H9 (cell line): ENCODE measurements around the gene ESRP2. TPM values are rescaled to one million over a fixed set of nuclear protein-coding genes. Genes with fewer than 3 reads are reported as not detected.
A peak's percentile ranks its signal among the peaks of the same experiment; 100 is the strongest.

Experiments
- DNase-seq: peaks from one replicate; pipeline ENCODE4 v3.0.0-alpha.2; 2017
- H2AFZ ChIP-seq: one replicate; pipeline ENCODE4 v1.6.1; 2013; ENCODE audit warnings: mild to moderate bottlenecking, low read length, control low read depth, moderate library complexity
- H2AK5ac ChIP-seq: 2 replicates; pipeline ENCODE4 v1.6.1; 2013; ENCODE audit warnings: low read length, control low read depth, mixed read lengths; ENCODE audit not compliant: insufficient read length
- H2BK120ac ChIP-seq: one replicate; pipeline ENCODE4 v1.6.1; 2013; ENCODE audit warnings: low read depth, mild to moderate bottlenecking, low read length, control low read depth, inconsistent platforms; ENCODE audit not compliant: poor library complexity, severe bottlenecking
- H2BK12ac ChIP-seq: 2 replicates; pipeline ENCODE4 v1.6.1; 2013; ENCODE audit warnings: low read length, control low read depth, mixed read lengths, low read depth; ENCODE audit not compliant: insufficient read length
- H2BK15ac ChIP-seq: 2 replicates; pipeline ENCODE4 v1.6.1; 2013; ENCODE audit warnings: low read depth, low read length, control low read depth
- H2BK20ac ChIP-seq: one replicate; pipeline ENCODE4 v1.6.1; 2013; ENCODE audit warnings: low read depth, mild to moderate bottlenecking, low read length, control low read depth, inconsistent platforms; ENCODE audit not compliant: poor library complexity, severe bottlenecking
- H2BK5ac ChIP-seq: 2 replicates; pipeline ENCODE4 v1.6.1; 2013; ENCODE audit warnings: low read length, control low read depth, mixed read lengths; ENCODE audit not compliant: insufficient read length
- H3K14ac ChIP-seq: 2 replicates; pipeline ENCODE4 v1.6.1; 2013; ENCODE audit warnings: low read length, control low read depth; ENCODE audit not compliant: insufficient read depth
- H3K18ac ChIP-seq: 2 replicates; pipeline ENCODE4 v1.6.1; 2013; ENCODE audit warnings: low read depth, mild to moderate bottlenecking, mixed read lengths, low read length, control low read depth; ENCODE audit not compliant: insufficient read length
- H3K23ac ChIP-seq: 2 replicates; pipeline ENCODE4 v1.6.1; 2013; ENCODE audit warnings: low read length, control low read depth, mixed read lengths, low read depth; ENCODE audit not compliant: insufficient read length
- H3K23me2 ChIP-seq: 2 replicates; pipeline ENCODE4 v1.6.1; 2013; ENCODE audit warnings: low read depth, mild to moderate bottlenecking, mixed read lengths, low read length, control low read depth; ENCODE audit not compliant: insufficient read length, poor library complexity, severe bottlenecking
- H3K27ac ChIP-seq: 2 replicates; pipeline ENCODE4 v1.5.1; 2013; ENCODE audit warnings: low read length, control low read depth, mixed read lengths, low read depth; ENCODE audit not compliant: insufficient read length
- H3K27me3 ChIP-seq: 2 replicates; pipeline ENCODE4 v1.6.1; 2013; ENCODE audit warnings: low read length, control low read depth, inconsistent platforms; ENCODE audit not compliant: insufficient read depth
- H3K4ac ChIP-seq: 2 replicates; pipeline ENCODE4 v1.6.1; 2013; ENCODE audit warnings: low read depth, mild to moderate bottlenecking, control low read depth, inconsistent platforms, low read length, moderate library complexity
- H3K4me1 ChIP-seq: 2 replicates; pipeline ENCODE4 v1.6.1; 2013; ENCODE audit warnings: low read length, control low read depth, inconsistent platforms; ENCODE audit not compliant: insufficient read depth
- H3K4me2 ChIP-seq: 2 replicates; pipeline ENCODE4 v1.6.1; 2013; ENCODE audit warnings: low read length, control low read depth, mixed read lengths; ENCODE audit not compliant: insufficient read length, insufficient read depth
- H3K56ac ChIP-seq: 2 replicates; pipeline ENCODE4 v1.6.1; 2013; ENCODE audit warnings: low read depth, mild to moderate bottlenecking, mixed read lengths, low read length, control low read depth; ENCODE audit not compliant: insufficient read length
- H3K79me1 ChIP-seq: 2 replicates; pipeline ENCODE4 v1.6.1; 2013; ENCODE audit warnings: low read depth, mild to moderate bottlenecking, moderate library complexity, low read length, control low read depth, inconsistent platforms; ENCODE audit not compliant: insufficient read depth, poor library complexity, severe bottlenecking
- H3K79me2 ChIP-seq: 2 replicates; pipeline ENCODE4 v1.6.1; 2013; ENCODE audit warnings: low read length, control low read depth, inconsistent platforms; ENCODE audit not compliant: insufficient read depth
- H3K9ac ChIP-seq: 2 replicates; pipeline ENCODE4 v1.6.1; 2013; ENCODE audit warnings: low read length, control low read depth, mixed read lengths; ENCODE audit not compliant: insufficient read length; ENCODE audit errors: extremely low read depth
- H3K9me3 ChIP-seq: one replicate; pipeline ENCODE4 v1.6.1; 2013; ENCODE audit warnings: low read depth, low read length, inconsistent platforms; ENCODE audit not compliant: control insufficient read depth
- H3T11ph ChIP-seq: one replicate; pipeline ENCODE4 v1.6.1; 2013; ENCODE audit warnings: mild to moderate bottlenecking, low read length, control low read depth, inconsistent platforms
- H4K20me1 ChIP-seq: one replicate; pipeline ENCODE4 v1.6.1; 2013; ENCODE audit not compliant: control insufficient read depth, insufficient read length, insufficient read depth
- H4K5ac ChIP-seq: 2 replicates; pipeline ENCODE4 v1.6.1; 2013; ENCODE audit warnings: low read depth, mild to moderate bottlenecking, mixed read lengths, low read length, control low read depth; ENCODE audit not compliant: insufficient read length
- H4K8ac ChIP-seq: replicated peaks from 2 replicates; pipeline ENCODE4 v1.6.1; 2013; ENCODE audit warnings: low read length, control low read depth, mixed read lengths, low read depth; ENCODE audit not compliant: insufficient read length
- H4K91ac ChIP-seq: 2 replicates; pipeline ENCODE4 v1.6.1; 2013; ENCODE audit warnings: low read depth, mild to moderate bottlenecking, moderate library complexity, mixed read lengths, low read length, control low read depth; ENCODE audit not compliant: insufficient read length
- H3K27ac Mint-ChIP-seq, 3 experiments: 2 replicates in 2 of 3; 3 replicates in 1 of 3; pipeline ENCODE4 v1.8.0; 2020 to 2021; ENCODE audit warnings: mixed read lengths in 3 of 3, mild to moderate bottlenecking in 1 of 3, moderate library complexity in 1 of 3
- H3K27me3 Mint-ChIP-seq: 2 replicates; pipeline ENCODE4 v1.8.0; 2021; ENCODE audit warnings: low read depth, mild to moderate bottlenecking, moderate library complexity, mixed read lengths
- H3K36me3 Mint-ChIP-seq, 3 experiments: 2 replicates in 2 of 3; 3 replicates in 1 of 3; pipeline ENCODE4 v1.8.0; 2020 to 2021; ENCODE audit warnings: low read depth in 3 of 3, mixed read lengths in 3 of 3; ENCODE audit not compliant: insufficient read depth in 1 of 3
- H3K4me1 Mint-ChIP-seq, 2 experiments: 2 replicates each; pipeline ENCODE4 v1.8.0; 2020; ENCODE audit warnings: mixed read lengths in 2 of 2
- H3K4me3 Mint-ChIP-seq, 2 experiments: 2 replicates in 1 of 2; 3 replicates in 1 of 2; pipeline ENCODE4 v1.8.0; 2020 to 2021; ENCODE audit warnings: mild to moderate bottlenecking in 2 of 2, mixed read lengths in 2 of 2, moderate library complexity in 1 of 2
- H3K9me3 Mint-ChIP-seq, 2 experiments: 2 replicates in 1 of 2; 3 replicates in 1 of 2; pipeline ENCODE4 v1.8.0; 2020; ENCODE audit warnings: mild to moderate bottlenecking in 2 of 2, mixed read lengths in 2 of 2, moderate library complexity in 1 of 2
- CTCF ChIP-seq: fragments of 200-600 bp; sonication (generic); conservative IDR thresholded peaks from 3 replicates; pipeline ENCODE4 v1.8.0; 2021; ENCODE audit warnings: antibody characterized with exemption, mild to moderate bottlenecking
- whole genome bisulfite sequencing: extraction: QIAGEN DNeasy Blood & Tissue Kit; methylation state at CpG from one replicate; pipeline ENCODE4 v1.1.7; 2013; ENCODE audit warnings: missing lambda C conversion rate, low lambda C conversion rate, mixed read lengths; ENCODE audit not compliant: insufficient read length; ENCODE audit errors: extremely low coverage; 5-methylcytosine and 5-hydroxymethylcytosine counted together
- total RNA-seq: library from RNA; stranded (reverse); gene quantifications from 2 replicates; pipeline ENCODE4 v1.2.1, GENCODE V29; 2021

Gene ESRP2
- total RNA-seq, 1 experiment from 2014 or later, result 59.5 TPM

DNA sequence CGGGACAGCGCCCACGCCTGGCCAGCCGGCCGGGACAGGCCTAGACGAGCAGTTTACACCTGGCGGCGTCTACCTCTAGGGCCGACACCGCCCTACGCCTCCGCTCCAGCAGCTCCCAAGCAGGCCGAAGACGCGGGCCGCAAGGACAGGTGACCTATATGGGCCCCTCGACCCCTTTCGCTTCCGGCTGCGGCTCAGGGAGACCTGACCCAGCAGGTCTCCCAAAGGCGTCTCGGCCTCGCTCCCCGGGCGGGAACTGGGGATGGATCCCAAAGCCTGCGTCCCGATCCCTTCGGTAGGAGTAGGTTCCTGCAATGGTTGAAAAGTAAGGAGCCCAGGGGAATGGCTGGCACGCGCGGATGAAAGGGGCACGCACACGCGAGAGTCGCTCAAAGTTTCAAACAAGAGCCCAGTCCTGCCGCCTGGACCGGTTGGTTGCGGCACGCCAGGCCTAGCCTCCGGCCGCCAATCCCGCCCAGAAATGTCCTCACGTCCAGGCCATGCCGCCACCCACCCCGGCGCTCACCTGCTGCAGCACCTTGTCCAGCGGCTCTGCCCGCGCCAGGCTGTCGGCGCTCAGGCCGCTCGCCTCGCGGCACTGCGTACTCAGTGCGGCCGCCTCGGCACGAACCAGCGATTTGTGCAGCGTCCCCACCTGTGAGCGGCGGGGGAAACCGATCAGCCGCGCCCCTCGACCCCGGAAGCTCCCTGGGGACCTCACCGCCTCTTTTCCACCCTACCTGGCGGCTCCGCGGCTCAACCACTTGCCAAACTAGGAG lies 630 bp downstream of the ESRP2 start:
- Histone ChIP-seq H3K4me1 (no peaks in the 10 kb centered on the region; the same call in 1 of the 2 replicates), H3K14ac (peak overlapping the region; percentile 84), H3K4me2 (peak overlapping the region; percentile 69), H2BK15ac (no peak overlapping the region), H2BK20ac (no peak overlapping the region), H4K5ac (no peak overlapping the region), H3K18ac (peak overlapping the region; percentile 61), H4K91ac (no peak overlapping the region), H3K9me3 (no peaks in the 10 kb centered on the region), H3K23ac (no peak overlapping the region), H2AK5ac (no peak overlapping the region), H2AFZ (no peak overlapping the region), H3K79me1 (no peaks in the 10 kb centered on the region), H3K27me3 (no peaks in the 10 kb centered on the region), H2BK5ac (no peak overlapping the region), H3K79me2 (no peaks in the 10 kb centered on the region; the same call in 1 of the 2 replicates), H3K27ac (no peak overlapping the region), H4K20me1 (no peaks in the 10 kb centered on the region), H3K4ac (no peak overlapping the region), H2BK120ac (no peak overlapping the region), H4K8ac (no peak overlapping the region), H3T11ph (no peak overlapping the region), H3K56ac (no peak overlapping the region), H3K9ac (peak overlapping the region; percentile 72), H2BK12ac (no peak overlapping the region), H3K23me2 (peaks cover 19% of the 10 kb centered on the region)
- Mint-ChIP-seq H3K36me3 (peaks cover 8 to 31% (median 31%) of the 10 kb centered on the region in 3 experiments), H3K4me1 (peaks cover 29 to 33% of the 10 kb centered on the region in 2 experiments), H3K27me3 (peaks cover 6% of the 10 kb centered on the region), H3K27ac (peak overlapping the region; percentile 61 to 96 (median 89); a peak in 4 of 7 replicates), H3K9me3 (no peaks in the 10 kb centered on the region; a peak in 1 of 5 replicates), H3K4me3 (peak overlapping the region; percentile 80 to 89)
- peak; percentile 64 for DNase-seq
- TF ChIP-seq CTCF, result peak; percentile 51
- no CpG with 5 or more reads among the region's 73 CpGs for WGBS
